ENCODE data around the gene FARP2. TPM values are rescaled to one million over a fixed set of nuclear protein-coding genes. Genes with fewer than 3 reads are reported as not detected.
"Not testable (repeated sequence)": the region's sequence is repeated elsewhere in the genome, so short reads cannot be mapped to it uniquely, and the experiment has no call there.

FARP2 gene
- total RNA-seq (2014; rRNA removed; shearing (Covaris generic); ENCODE audit: low replicate concordance), result 35.6 and 37.4 TPM in 2 replicates

DNA sequence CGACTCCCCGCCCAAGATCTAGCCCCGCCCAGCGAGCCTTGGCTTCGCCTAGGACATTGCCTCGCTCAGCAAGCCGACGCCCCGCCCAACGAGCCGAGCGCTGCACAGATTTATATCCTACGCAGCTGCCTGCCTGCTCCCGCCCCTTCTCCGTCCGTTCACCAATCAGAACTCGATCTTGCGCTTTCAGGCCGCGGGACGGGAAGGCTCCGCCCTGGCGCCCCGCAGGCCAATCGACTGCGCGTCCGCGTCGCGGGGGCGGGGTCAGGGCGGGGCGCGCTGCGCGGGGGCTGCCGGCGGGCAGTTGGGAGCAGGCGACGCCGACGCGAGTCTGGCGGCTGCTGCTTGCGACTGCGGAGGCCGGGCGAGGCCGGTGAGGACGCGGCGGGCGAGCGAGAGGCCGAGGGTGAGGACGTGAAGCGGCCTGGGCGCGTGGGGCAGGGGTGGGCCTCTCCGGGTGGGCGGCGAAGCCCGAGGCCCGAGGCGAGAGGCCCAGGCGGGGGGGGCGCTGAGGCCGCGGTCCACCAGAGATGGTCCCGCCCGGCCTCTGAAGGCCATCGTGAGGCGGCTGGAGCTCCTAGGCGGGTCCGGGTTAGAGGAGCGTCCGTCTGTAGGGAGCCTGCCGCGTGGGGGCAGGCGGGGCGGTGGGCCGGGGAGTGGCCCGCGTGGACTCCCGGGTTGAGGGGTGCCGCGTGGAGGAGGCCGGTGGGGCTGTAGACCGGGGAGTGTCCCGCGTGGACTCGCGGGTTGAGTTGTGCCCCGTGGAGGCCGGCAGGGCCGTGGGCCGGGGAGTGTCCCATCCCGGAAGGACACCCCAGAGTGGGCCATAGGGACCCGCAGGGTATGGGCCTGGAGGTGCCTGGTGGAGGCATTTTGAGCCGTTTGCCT, at the start of gene FARP2:
FARP2 (plus strand) TSS at position 303 of the 888 bp plus-strand sequence. CDS start 16,823 bp downstream, outside the sequence.
- Histone ChIP-seq H3K27me3 (no peaks in the 10 kb centered on the region), H3K9me3 (no peaks in the 10 kb centered on the region), H3K4me3 (peak within 1 kb of the TSS; percentile 90), H3K36me3 (peaks cover 36% of the 10 kb centered on the region)
- peak; percentile 98 for DNase-seq

DNA sequence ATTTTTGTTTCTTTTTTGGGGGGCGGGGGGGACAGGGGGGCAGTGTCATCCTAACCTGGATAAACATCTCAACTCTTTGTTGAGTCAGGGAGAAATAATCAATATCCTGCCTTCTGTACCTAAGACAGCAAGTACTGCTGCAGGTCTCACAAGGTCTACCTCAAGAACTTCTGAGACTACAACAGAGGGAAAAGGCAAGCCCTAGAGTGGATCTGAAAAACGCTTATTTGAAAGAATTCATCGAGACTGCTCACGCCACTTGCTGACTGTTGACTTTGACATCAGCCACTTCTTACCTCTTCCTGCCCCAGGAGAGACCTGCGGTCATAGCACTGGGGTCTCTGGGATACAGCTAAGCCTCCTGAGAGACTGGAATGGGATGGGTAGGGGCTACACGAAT, 49.0 kb upstream of the FARP2 start:
- no peaks in the 10 kb centered on the region for H3K9me3 ChIP-seq
- H3K27me3 ChIP-seq, result no peaks in the 10 kb centered on the region
- H3K4me3 ChIP-seq, result no peak overlapping the region
- H3K36me3 ChIP-seq, result peaks cover 19% of the 10 kb centered on the region
- no peak for DNase-seq

DNA sequence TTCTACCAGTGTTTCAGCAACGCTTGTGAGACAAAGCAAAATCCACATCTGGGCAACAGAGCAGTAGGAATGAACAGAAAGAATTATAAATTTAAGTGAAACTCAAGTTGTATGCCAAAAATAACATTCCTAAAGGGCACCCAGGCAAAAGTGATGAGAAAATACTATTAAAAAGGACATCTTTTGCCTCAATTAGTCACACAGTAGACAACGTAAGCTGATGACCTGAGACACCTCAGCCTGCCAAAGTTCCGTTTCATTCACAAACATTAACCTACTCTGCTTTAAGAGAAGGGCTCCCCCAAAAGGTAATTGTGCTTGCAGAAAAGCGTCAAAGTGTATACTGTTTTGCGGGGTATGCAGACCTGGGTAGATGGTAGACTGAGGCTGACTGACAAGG, 47.8 kb upstream of the FARP2 start:
- Histone ChIP-seq H3K27me3 (no peaks in the 10 kb centered on the region), H3K36me3 (peaks cover 25% of the 10 kb centered on the region), H3K9me3 (no peaks in the 10 kb centered on the region), H3K4me3 (no peak overlapping the region)
- no peak for DNase-seq

GRCh38 chr2:241308832-241309500, 47.1 kb upstream of the FARP2 start:
- no peak for DNase-seq
- no peaks in the 10 kb centered on the region for H3K27me3 ChIP-seq
- no peak overlapping the region for H3K4me3 ChIP-seq
- peaks cover 26% of the 10 kb centered on the region for H3K36me3 ChIP-seq
- H3K9me3 ChIP-seq, result no peaks in the 10 kb centered on the region

GRCh38 chr2:241309684-241310117, 46.4 kb upstream of the FARP2 start:
- H3K4me3 ChIP-seq, result no peak overlapping the region
- H3K36me3 ChIP-seq, result peaks cover 30% of the 10 kb centered on the region
- peak; percentile 48 for DNase-seq
- H3K9me3 ChIP-seq, result no peaks in the 10 kb centered on the region
- H3K27me3 ChIP-seq, result no peaks in the 10 kb centered on the region

- DNase-seq, result no peak
- Histone ChIP-seq H3K36me3 (peaks cover 31% of the 10 kb centered on the region), H3K9me3 (no peaks in the 10 kb centered on the region)
Observed at GRCh38 chr2:241310917-241311566, 45.0 kb upstream of the FARP2 start.

GRCh38 chr2:241312082-241312481, 44.0 kb upstream of the FARP2 start:
- Histone ChIP-seq H3K9me3 (no peaks in the 10 kb centered on the region), H3K27me3 (no peaks in the 10 kb centered on the region), H3K36me3 (peaks cover 42% of the 10 kb centered on the region), H3K4me3 (no peak overlapping the region)
- DNase-seq, result no peak

More at GRCh38 chr2:241310917-241311566, 45.0 kb upstream of the FARP2 start:
- H3K4me3 ChIP-seq, result no peak overlapping the region
- H3K27me3 ChIP-seq, result no peaks in the 10 kb centered on the region

GRCh38 chr2:241313543-241314095, 42.5 kb upstream of the FARP2 start:
- no peaks in the 10 kb centered on the region for H3K9me3 ChIP-seq
- no peaks in the 10 kb centered on the region for H3K27me3 ChIP-seq
- peaks cover 41% of the 10 kb centered on the region for H3K36me3 ChIP-seq
- peak overlapping the region; percentile 91 for H3K4me3 ChIP-seq
- DNase-seq, result no peak

DNA sequence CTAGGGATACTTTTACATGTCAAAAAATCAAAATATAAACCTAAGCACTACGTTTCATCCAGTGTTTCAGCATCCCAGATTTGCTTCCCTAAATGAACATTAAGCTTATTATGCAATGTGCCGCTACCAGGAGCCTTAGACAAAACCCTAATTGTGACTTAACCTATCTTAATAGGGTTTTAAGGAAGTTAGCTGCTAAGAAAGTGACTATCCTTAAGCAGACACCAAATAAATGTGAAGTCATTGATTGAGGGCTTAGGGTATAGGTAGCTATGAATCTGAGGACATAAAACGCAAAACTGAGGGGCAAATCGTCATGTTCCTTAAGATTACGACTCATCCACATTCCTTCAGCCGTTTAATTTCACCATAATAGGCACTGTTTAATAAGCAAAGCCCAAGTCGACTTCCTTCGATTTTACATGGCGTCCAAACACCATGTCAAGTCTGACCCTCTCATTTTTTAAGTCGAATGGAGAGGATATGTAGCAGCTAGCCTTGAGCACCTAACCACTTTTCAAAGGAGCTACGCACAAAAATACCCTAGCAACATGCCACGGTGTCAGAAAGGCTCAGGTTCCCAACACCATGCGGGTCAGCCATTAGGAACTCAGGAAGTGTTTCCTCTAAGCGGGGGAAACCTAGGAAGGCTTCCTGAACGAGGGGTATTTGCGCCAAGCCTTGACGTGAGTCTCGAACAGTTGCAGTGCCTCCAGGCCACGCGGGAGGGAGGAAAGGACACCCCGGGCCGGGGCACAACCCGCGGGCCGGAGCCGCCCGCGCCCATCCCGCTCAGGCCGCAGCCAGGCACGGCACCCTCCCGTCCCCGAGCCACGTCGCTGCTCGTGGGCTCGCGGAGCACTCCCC, 41.6 kb upstream of the FARP2 start:
- no peak for DNase-seq

DNA sequence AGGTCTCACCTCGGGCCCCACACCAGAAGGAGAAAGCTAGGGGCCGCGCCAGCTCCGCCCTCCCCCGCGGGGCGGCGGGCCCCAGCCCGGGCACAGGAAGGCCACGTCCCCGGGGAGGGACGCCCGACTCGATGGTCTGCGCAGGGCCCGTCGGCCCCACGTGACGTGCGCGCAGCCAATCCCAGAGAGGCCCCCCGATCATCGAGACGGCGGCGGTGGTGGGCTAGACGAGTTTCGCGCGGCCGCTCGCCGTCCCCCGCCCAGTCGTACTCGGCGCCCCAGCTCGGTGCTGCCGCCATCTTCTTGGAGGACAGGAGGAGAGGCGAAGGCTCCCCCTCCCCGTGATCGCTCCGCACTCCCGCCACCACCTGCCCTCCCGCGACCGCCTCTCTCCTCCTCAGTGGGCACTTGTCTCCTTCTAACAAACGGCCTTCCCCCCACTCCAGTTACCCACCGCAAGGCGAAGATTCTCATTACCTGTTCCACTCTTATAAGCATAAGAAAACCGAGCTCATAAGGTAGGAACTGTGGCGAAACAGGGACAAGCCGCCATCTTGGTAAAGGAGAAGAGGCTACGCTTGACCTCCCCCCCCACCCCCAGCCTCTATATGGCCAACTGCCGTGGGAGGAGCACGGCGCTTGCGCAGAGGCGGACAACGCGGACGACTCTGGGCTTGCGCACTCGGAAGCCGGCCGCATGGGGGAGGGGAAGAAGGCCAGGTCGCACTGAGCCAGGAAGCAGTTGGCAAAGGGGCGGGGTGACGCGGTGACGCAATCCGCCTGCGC, 40.8 kb upstream of the FARP2 start, which contains the start of gene HDLBP:
HDLBP (minus strand) TSS at position 580 of the 786 bp plus-strand sequence. CDS start 48,803 bp downstream, outside the sequence.
- DNase-seq, result peak; percentile 97
- H3K36me3 ChIP-seq, result peaks cover 49% of the 10 kb centered on the region
- peak within 1 kb of the TSS; percentile 91 for H3K4me3 ChIP-seq
- H3K27me3 ChIP-seq, result no peaks in the 10 kb centered on the region
- no peaks in the 10 kb centered on the region for H3K9me3 ChIP-seq

More for the DNA sequence above, 41.6 kb upstream of the FARP2 start:
- peaks cover 41% of the 10 kb centered on the region for H3K36me3 ChIP-seq
- H3K27me3 ChIP-seq, result no peaks in the 10 kb centered on the region
- H3K4me3 ChIP-seq, result peak overlapping the region; percentile 91
- no peaks in the 10 kb centered on the region for H3K9me3 ChIP-seq

DNA sequence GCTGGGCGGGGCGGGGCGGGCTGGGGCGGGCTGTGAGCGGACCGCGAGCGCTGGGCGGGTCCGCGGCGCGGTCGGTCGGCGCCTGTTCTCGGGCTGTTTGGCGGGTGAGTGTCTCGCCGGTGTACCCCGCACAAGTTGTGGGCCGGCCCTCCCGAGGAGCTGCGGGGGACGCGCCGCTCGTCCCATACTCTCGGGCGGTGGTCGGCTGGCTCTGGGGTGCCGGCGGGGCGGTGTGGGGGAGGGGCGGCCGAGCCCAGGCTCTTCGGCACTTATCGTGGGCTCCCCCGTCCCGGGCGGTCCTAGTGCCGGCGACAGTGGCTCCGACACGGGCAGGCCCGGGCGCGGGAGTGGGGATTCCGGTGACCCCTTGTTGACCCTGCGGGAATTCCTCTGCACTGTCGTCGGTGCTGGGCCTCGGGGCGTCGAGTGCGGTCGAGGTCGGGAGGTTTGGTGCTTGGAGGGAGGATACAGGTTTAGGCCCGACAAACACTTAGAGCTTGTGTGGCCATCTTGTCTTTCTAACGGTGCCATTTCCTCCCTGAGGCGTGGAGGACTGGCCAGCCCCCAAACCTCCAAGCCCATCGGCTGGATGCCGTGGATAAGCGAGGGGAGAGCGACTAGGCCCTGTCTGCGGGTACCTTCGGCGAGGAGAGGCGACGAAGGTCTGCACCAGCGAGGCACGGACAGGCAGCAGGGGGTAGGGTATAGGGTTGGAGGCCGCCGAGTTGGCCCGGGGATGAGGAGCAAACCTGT, 40.0 kb upstream of the FARP2 start, which contains the start of gene SEPTIN2:
SEPTIN2 (plus strand) TSS at position 47 of the 753 bp plus-strand sequence. CDS start 8,308 bp downstream, outside the sequence.
- DNase-seq, result no peak
- Histone ChIP-seq H3K4me3 (peak within 1 kb of the TSS; percentile 91), H3K36me3 (peaks cover 57% of the 10 kb centered on the region), H3K9me3 (no peaks in the 10 kb centered on the region), H3K27me3 (no peaks in the 10 kb centered on the region)

- Histone ChIP-seq H3K36me3 (peaks cover 60% of the 10 kb centered on the region), H3K27me3 (no peaks in the 10 kb centered on the region), H3K4me3 (peak overlapping the region; percentile 91), H3K9me3 (no peaks in the 10 kb centered on the region)
- DNase-seq, result no peak
Observed at GRCh38 chr2:241316825-241317224, 39.3 kb upstream of the FARP2 start.

DNA sequence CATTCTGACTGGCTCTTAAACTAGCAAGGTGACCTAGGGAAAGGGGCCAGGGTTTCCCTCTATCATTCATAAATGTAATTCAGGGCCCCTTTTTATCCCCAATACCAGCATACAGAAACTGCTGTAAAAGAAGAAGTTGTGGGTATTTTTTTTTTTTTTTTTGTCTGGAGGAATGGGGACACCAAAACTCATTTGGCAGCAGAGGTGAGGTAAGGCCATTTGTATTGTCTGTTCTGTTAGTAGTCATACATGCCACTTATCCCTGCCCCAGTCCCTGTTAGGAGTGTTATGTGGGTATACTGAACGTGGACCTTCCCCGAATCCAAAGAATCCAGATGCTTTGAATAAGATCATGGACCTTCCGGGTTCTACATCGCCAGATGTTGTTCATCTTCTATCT, 38.7 kb upstream of the FARP2 start:
- peaks cover 64% of the 10 kb centered on the region for H3K36me3 ChIP-seq
- peak overlapping the region; percentile 91 for H3K4me3 ChIP-seq
- H3K27me3 ChIP-seq, result no peaks in the 10 kb centered on the region
- DNase-seq, result no peak
- H3K9me3 ChIP-seq, result no peaks in the 10 kb centered on the region

DNA sequence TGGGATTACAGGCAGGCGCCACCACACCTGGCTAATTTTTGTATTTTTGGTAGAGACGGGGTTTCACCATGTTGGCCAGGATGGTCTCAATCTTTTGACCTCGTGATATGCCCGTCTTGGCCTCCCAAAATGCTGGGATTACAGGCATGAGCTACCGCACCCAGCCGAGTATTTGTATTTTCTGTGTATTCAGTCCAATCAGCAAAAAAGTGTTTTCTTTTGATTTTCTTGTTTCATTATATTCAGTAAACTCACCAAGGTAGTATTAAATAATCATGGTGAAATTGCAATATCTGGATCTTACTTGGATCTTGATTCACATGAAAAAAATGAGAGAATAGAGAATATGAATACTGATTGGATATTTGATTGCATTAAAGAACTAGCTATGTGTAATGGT, 37.3 kb upstream of the FARP2 start:
- not testable (repeated sequence) for H3K27me3 ChIP-seq, DNase-seq, H3K9me3 ChIP-seq
- peaks cover 65% of the 10 kb centered on the region for H3K36me3 ChIP-seq
- peak overlapping the region; percentile 4; the same call in 1 of the 2 replicates for H3K4me3 ChIP-seq
